MM.1S (cell line): Measurements from ENCODE around the gene SH3RF3.

Source experiments
- DNase-seq: peaks from one replicate; pipeline ENCODE4 v3.0.0-alpha.2; 2015
- H2AFZ ChIP-seq: fragments of 300-600 bp; sonication (generic); 2 replicates; pipeline ENCODE4 v1.6.0; 2016; ENCODE audit warnings: antibody characterized with exemption, low read length
- H3F3A ChIP-seq: fragments of 300-600 bp; sonication (generic); 2 replicates; pipeline ENCODE4 v1.6.1; 2016; ENCODE audit warnings: mild to moderate bottlenecking, antibody characterized with exemption, low read length, moderate library complexity, mixed read lengths; ENCODE audit not compliant: insufficient read depth
- H3K27ac ChIP-seq: fragments of 300-600 bp; sonication (generic); 2 replicates; pipeline ENCODE4 v1.5.1; 2016; ENCODE audit warnings: mild to moderate bottlenecking, low read length
- H3K27me3 ChIP-seq: fragments of 300-600 bp; sonication (generic); replicated peaks from 2 replicates; pipeline ENCODE4 v1.6.0; 2016; ENCODE audit warnings: low read length; ENCODE audit not compliant: insufficient read depth
- H3K36me3 ChIP-seq: fragments of 300-600 bp; sonication (generic); replicated peaks from 2 replicates; pipeline ENCODE4 v1.6.1; 2016; ENCODE audit warnings: mild to moderate bottlenecking, low read length, mixed read lengths; ENCODE audit not compliant: insufficient read depth
- H3K4me1 ChIP-seq: fragments of 300-600 bp; sonication (generic); 2 replicates; pipeline ENCODE4 v1.6.1; 2016; ENCODE audit warnings: low read length, mixed read lengths
- H3K4me2 ChIP-seq: fragments of 300-600 bp; sonication (generic); 2 replicates; pipeline ENCODE4 v1.6.0; 2016; ENCODE audit warnings: low read depth, low read length
- H3K4me3 ChIP-seq: fragments of 300-600 bp; sonication (generic); 2 replicates; pipeline ENCODE4 v1.5.1; 2016; ENCODE audit warnings: low read length, mixed read lengths
- H3K79me2 ChIP-seq: fragments of 300-600 bp; sonication (generic); 2 replicates; pipeline ENCODE4 v1.6.1; 2016; ENCODE audit warnings: mixed run types, low read length, mixed read lengths
- H3K9ac ChIP-seq: fragments of 300-600 bp; sonication (generic); 2 replicates; pipeline ENCODE4 v1.6.1; 2016; ENCODE audit warnings: low read length, mixed read lengths
- H3K9me2 ChIP-seq: fragments of 300-600 bp; sonication (generic); replicated peaks from 2 replicates; pipeline ENCODE4 v1.6.1; 2016; ENCODE audit warnings: mild to moderate bottlenecking, low read length, mixed read lengths; ENCODE audit not compliant: insufficient read depth
- H3K9me3 ChIP-seq: fragments of 300-600 bp; sonication (generic); replicated peaks from 2 replicates; pipeline ENCODE4 v1.6.1; 2016; ENCODE audit warnings: mild to moderate bottlenecking, low read length, mixed read lengths; ENCODE audit not compliant: insufficient read depth
- H4K20me1 ChIP-seq: fragments of 300-600 bp; sonication (generic); 2 replicates; pipeline ENCODE4 v1.6.1; 2016; ENCODE audit warnings: mild to moderate bottlenecking, low read length, moderate library complexity, mixed read lengths; ENCODE audit not compliant: insufficient read depth
- CTCF ChIP-seq: fragments of 300-600 bp; sonication (generic); IDR thresholded peaks from 2 replicates; pipeline ENCODE4 v1.5.1; 2016; ENCODE audit warnings: antibody characterized with exemption, low read length, mixed read lengths
- EZH2 ChIP-seq: fragments of 300-600 bp; sonication (generic); optimal IDR thresholded peaks from 2 replicates; pipeline ENCODE3; 2017; ENCODE audit warnings: low read depth, mild to moderate bottlenecking, antibody characterized with exemption, low read length, mixed read lengths
- EZH2phosphoT487 ChIP-seq: fragments of 300-600 bp; sonication (generic); IDR thresholded peaks from 2 replicates; pipeline ENCODE4 v1.6.1; 2018; ENCODE audit warnings: antibody characterized with exemption, low read length

The SH3RF3 gene

GRCh38 chr2:109387778-109388469, 258.9 kb downstream of the SH3RF3 start:
- no peaks in the 10 kb centered on the region for H3K36me3 ChIP-seq
- H3K4me3 ChIP-seq, result no peak overlapping the region
- H3K27me3 ChIP-seq, result no peaks in the 10 kb centered on the region
- H3K27ac ChIP-seq, result no peak overlapping the region
- no peak for TF ChIP-seq EZH2
- TF ChIP-seq CTCF, result no peak
- no peak for TF ChIP-seq EZH2phosphoT487
- H2AFZ ChIP-seq, result no peak overlapping the region
- no peaks in the 10 kb centered on the region for H3K4me1 ChIP-seq
- no peak overlapping the region for H3K4me2 ChIP-seq
- no peaks in the 10 kb centered on the region for H4K20me1 ChIP-seq
- no peaks in the 10 kb centered on the region for H3F3A ChIP-seq
- H3K9me3 ChIP-seq, result no peaks in the 10 kb centered on the region
- H3K9ac ChIP-seq, result no peak overlapping the region
- DNase-seq, result no peak
- no peaks in the 10 kb centered on the region for H3K79me2 ChIP-seq
- no peaks in the 10 kb centered on the region for H3K9me2 ChIP-seq

- no peaks in the 10 kb centered on the region for H3F3A ChIP-seq
- H4K20me1 ChIP-seq, result no peaks in the 10 kb centered on the region
- H3K9ac ChIP-seq, result no peak overlapping the region
- H3K79me2 ChIP-seq, result no peaks in the 10 kb centered on the region
- no peaks in the 10 kb centered on the region for H3K27me3 ChIP-seq
- H3K9me3 ChIP-seq, result no peaks in the 10 kb centered on the region
- no peak for DNase-seq
- H3K4me2 ChIP-seq, result no peak overlapping the region
- no peak overlapping the region for H2AFZ ChIP-seq
- no peak overlapping the region for H3K4me3 ChIP-seq
- H3K4me1 ChIP-seq, result no peaks in the 10 kb centered on the region
- H3K9me2 ChIP-seq, result no peaks in the 10 kb centered on the region
- H3K36me3 ChIP-seq, result no peaks in the 10 kb centered on the region
- TF ChIP-seq CTCF (no peak), EZH2 (no peak), EZH2phosphoT487 (no peak)
- H3K27ac ChIP-seq, result no peak overlapping the region
These were observed 262.2 kb downstream of the SH3RF3 start for GRCh38 chr2:109391243-109391642.

- Histone ChIP-seq H3K79me2 (no peaks in the 10 kb centered on the region), H4K20me1 (no peaks in the 10 kb centered on the region), H3K27ac (no peak overlapping the region), H3K36me3 (no peaks in the 10 kb centered on the region), H2AFZ (no peak overlapping the region), H3K4me1 (no peaks in the 10 kb centered on the region), H3K4me2 (no peak overlapping the region), H3F3A (no peaks in the 10 kb centered on the region), H3K27me3 (no peaks in the 10 kb centered on the region), H3K9ac (no peak overlapping the region), H3K9me3 (no peaks in the 10 kb centered on the region), H3K4me3 (no peak overlapping the region), H3K9me2 (no peaks in the 10 kb centered on the region)
- DNase-seq, result no peak
- TF ChIP-seq EZH2phosphoT487 (no peak), CTCF (no peak), EZH2 (no peak)
These were observed 263.1 kb downstream of the SH3RF3 start for GRCh38 chr2:109392140-109392539.
